GM20000 (cell line): ENCODE data around the gene VIL1.

Experiments used
- DNase-seq: peaks from one replicate; pipeline ENCODE4 v3.0.0; 2012; ENCODE audit warnings: low spot score
- CTCF ChIP-seq: IDR thresholded peaks from 2 replicates; pipeline ENCODE4 v1.5.1; 2012; ENCODE audit warnings: mild to moderate bottlenecking, control low read depth; ENCODE audit errors: extremely low read depth, missing control alignments

VIL1 gene

GRCh38 chr2:218471036-218471435 lies 52.1 kb downstream of the VIL1 start:
- TF ChIP-seq CTCF, result no peak
- no peak for DNase-seq

- no peak for TF ChIP-seq CTCF
Observed at GRCh38 chr2:218471982-218472381, 53.1 kb downstream of the VIL1 start.

DNA sequence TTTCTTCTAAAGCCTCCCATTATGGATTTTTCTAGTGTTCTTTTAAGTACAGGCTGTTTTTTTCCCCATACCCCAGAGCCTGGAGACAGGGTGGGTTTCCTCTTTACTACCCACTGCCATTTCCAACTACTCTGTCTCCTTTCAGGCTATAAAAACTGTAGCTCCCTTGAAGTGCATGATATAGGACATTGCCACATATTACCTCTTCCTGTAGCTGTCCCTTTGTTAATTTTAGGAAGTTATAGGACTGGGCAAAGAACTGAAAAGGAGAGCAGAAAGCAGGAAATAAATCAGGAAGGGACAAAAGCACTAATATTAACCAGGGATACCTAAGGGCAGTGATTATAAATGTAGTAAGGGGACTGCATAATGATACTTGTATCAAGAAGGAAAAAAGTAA lies 54.1 kb downstream of the VIL1 start:
- DNase-seq, result no peak
- TF ChIP-seq CTCF, result no peak

More at GRCh38 chr2:218471982-218472381, 53.1 kb downstream of the VIL1 start:
- no peak for DNase-seq

DNA sequence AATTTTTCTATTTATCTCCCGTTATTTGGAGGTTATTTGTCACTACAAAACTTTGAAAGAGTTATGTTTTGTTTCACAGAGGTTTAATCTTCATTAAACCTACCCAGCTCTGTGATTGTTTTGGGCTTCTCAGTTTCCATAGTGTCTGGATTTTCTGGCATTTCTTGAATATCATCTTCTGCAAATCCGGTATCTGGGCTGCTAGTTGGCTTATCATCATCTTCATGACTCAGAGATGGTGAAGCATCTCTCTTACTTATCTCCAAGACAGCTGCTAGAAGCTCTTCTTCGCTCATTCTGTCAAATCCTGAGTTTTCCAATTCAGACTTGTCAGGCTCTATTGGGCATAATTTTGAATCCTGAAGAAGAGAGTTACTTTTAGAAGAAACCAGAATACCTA lies 55.6 kb downstream of the VIL1 start:
- no peak for TF ChIP-seq CTCF
- no peak for DNase-seq

DNA sequence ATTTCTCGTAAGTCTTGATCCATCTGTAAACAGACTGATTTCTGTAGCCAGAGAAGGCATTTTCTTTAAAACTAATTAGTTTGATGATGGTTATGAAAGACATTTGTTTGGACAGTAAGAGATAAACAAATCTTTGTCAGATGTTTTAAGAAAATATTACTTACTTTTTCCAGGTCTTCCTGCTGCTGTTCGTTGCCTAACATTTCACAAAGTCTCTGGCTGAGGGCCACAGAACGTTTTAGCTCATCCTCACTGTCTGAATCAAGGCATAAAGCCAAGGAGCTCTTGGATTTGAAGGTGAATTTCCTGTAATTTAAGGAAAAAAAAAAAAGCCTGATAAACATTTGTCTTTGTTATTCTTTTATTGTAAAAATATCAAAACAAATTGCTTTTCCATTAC lies 57.8 kb downstream of the VIL1 start:
- no peak for DNase-seq

DNA sequence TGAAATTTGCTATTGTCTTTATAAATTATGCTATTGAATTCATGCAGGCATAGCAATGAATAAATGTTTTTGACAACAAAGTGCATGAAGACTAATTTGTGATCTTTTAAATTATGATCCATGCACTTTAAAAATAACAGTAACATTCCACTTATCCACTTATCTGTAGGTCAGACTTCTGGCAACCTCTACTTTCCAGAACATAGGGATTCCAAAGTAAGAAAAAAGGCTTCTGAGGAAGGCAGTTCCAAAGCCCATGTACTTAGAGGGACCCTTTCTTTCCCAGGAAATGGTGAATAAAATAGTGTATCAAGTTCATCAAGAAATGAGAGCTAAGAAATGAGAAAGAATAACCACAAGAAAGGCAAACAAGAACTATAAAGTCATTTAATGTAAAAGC lies 58.3 kb downstream of the VIL1 start:
- DNase-seq, result no peak
- no peak for TF ChIP-seq CTCF

More for the DNA sequence above, 57.8 kb downstream of the VIL1 start:
- no peak for TF ChIP-seq CTCF

GRCh38 chr2:218478544-218478943 lies 59.6 kb downstream of the VIL1 start:
- no peak for TF ChIP-seq CTCF
- no peak for DNase-seq
